ENCODE data around the gene OPN4. TPM values are rescaled to one million over a fixed set of nuclear protein-coding genes. Genes with fewer than 3 reads are reported as not detected.

The OPN4 gene
- total RNA-seq, 1 donor from 2014 or later: not detected

- H3K27ac ChIP-seq: peak overlapping the region; percentile 11
- no peak for DNase-seq
- H3K4me1 ChIP-seq: no peaks in the 10 kb centered on the region
- H3K9me3 ChIP-seq: no peaks in the 10 kb centered on the region
- ATAC-seq: no peak
- H3K27me3 ChIP-seq (ENCODE audit: low read depth): peaks cover 4% of the 10 kb centered on the region
- no peaks in the 10 kb centered on the region for H3K36me3 ChIP-seq
- no peak for TF ChIP-seq CTCF (IDR thresholded peaks at IDR 0.05)
- intact Hi-C loops (cut with DNase I): no loop called here
- H3K4me3 ChIP-seq: no peak overlapping the region
These were observed 13.3 kb downstream of the OPN4 start for GRCh38 chr10:86667421-86668181.

GRCh38 chr10:86668297-86669165, 14.2 kb downstream of the OPN4 start, which contains the start of gene LDB3:
TSS of gene LDB3 (plus strand) at chr10:86668511. CDS start at chr10:86668692, 181 bp downstream.
- Histone ChIP-seq H3K27ac (peak within 1 kb of the TSS; percentile 11), H3K36me3 (no peaks in the 10 kb centered on the region), H3K27me3 (ENCODE audit: low read depth) (peaks cover 4% of the 10 kb centered on the region), H3K4me3 (peak within 1 kb of the TSS; percentile 17), H3K4me1 (no peaks in the 10 kb centered on the region), H3K9me3 (no peaks in the 10 kb centered on the region)
- intact Hi-C loops (cut with DNase I): no loop called here
- ATAC-seq: peak; percentile 21 to 23
- DNase-seq: no peak
- no peak for TF ChIP-seq CTCF (IDR thresholded peaks at IDR 0.05)

- ATAC-seq (no peak), DNase-seq (no peak)
- intact Hi-C loops (cut with DNase I): no loop called here
- Histone ChIP-seq H3K4me3 (peak overlapping the region; percentile 11), H3K36me3 (no peaks in the 10 kb centered on the region), H3K9me3 (no peaks in the 10 kb centered on the region), H3K27me3 (ENCODE audit: low read depth) (peaks cover 9% of the 10 kb centered on the region), H3K27ac (no peak overlapping the region), H3K4me1 (no peaks in the 10 kb centered on the region)
- TF ChIP-seq CTCF (IDR thresholded peaks at IDR 0.05): no peak
These were observed 16.0 kb downstream of the OPN4 start for GRCh38 chr10:86670290-86670811.

- intact Hi-C loops (cut with DNase I): no loop called here
- TF ChIP-seq CTCF (IDR thresholded peaks at IDR 0.05): no peak
- no peaks in the 10 kb centered on the region for H3K36me3 ChIP-seq
- H3K27ac ChIP-seq: no peak overlapping the region
- H3K27me3 ChIP-seq (ENCODE audit: low read depth): peaks cover 11% of the 10 kb centered on the region
- no peaks in the 10 kb centered on the region for H3K9me3 ChIP-seq
- H3K4me3 ChIP-seq: peak overlapping the region; percentile 11
- DNase-seq: no peak
- ATAC-seq: no peak
- no peaks in the 10 kb centered on the region for H3K4me1 ChIP-seq
These were observed 16.5 kb downstream of the OPN4 start for GRCh38 chr10:86670876-86671275.

GRCh38 chr10:86671419-86671818, 17.1 kb downstream of the OPN4 start:
- ATAC-seq: no peak
- no peak for TF ChIP-seq CTCF (IDR thresholded peaks at IDR 0.05)
- Histone ChIP-seq H3K9me3 (no peaks in the 10 kb centered on the region), H3K4me1 (no peaks in the 10 kb centered on the region), H3K36me3 (no peaks in the 10 kb centered on the region), H3K27ac (no peak overlapping the region), H3K4me3 (no peak overlapping the region), H3K27me3 (ENCODE audit: low read depth) (peaks cover 11% of the 10 kb centered on the region)
- intact Hi-C loops (cut with DNase I): no loop called here
- DNase-seq: no peak

Data from lower lobe of right lung (tissue), 2 donors.